ENCODE results near the gene LGALS9B. TPM values are rescaled to one million over a fixed set of nuclear protein-coding genes. Genes with fewer than 3 reads are reported as not detected.
"Not testable (repeated sequence)": the region's sequence is repeated elsewhere in the genome, so short reads cannot be mapped to it uniquely, and the experiment has no call there.

LGALS9B gene
- total RNA-seq (2014; rRNA removed; shearing (Covaris generic); ENCODE audit: low replicate concordance): not detected in 2 replicates

DNA sequence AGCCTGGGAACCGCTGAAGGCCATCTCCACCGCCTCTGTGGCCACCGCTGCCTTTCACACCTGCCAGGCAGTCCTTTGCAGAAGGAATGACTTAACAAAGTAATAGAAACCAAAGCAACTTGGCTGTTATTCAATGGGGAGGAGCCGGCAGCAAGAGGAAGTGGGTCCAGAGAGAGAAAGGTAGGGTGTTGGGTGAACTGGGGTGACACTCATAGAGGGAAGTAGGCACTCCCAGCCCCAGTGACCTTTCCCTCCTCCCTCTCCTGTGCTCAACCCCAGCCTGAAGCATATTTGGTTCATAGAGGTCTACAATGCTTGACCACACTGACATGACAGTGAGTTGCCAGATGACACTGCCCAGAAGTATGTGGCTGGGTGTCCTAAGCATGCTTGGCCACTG, at the start of gene LGALS9B:
Gene LGALS9B (minus strand): TSS at position 93 of the 400 bp plus-strand sequence. CDS start 69 bp downstream, at position 24.
- not testable (repeated sequence) for DNase-seq, H3K27me3 ChIP-seq, H3K4me3 ChIP-seq, H3K36me3 ChIP-seq, H3K9me3 ChIP-seq

DNA sequence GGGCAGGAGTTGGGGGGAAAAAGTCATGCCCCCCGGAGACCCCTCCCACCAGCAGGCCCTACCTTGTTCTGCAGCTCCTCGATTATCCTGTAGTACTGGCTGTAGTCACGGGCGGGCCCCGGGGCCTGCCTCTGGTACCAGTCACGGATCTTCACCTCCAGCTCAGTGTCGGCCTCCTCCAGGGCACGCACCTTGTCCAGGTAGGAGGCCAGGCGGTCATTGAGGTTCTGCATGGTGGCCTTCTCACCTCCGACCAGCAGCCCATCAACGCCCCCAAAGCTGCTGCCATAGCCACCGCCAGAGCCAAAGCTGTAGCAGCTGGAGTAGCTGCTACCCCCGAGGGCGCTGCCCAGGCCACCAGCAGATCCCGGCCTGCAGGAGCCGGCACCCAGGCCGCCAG, 49.6 kb upstream of the LGALS9B start:
- not testable (repeated sequence) for H3K27me3 ChIP-seq, H3K36me3 ChIP-seq, H3K9me3 ChIP-seq, H3K4me3 ChIP-seq, DNase-seq

DNA sequence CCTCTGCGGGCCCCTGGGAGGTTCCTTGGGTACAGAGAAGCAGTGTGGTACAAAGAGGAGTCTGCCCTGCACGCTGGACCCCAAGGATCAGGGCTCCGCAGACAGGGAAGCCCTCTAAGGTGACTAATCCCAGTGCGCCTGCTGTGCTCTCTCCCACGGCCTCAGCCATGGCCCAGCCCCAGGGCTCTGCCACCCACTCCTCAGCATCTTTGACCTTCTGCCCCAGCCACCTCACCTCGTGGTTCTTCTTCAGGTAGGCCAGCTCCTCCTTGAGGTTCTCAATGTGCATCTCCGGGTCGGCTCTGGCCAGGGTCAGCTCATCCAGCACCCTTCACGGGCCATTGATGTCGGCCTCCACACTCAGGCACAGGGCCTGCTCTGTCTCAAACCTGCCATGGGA, 47.8 kb upstream of the LGALS9B start:
- H3K27me3 ChIP-seq, H3K9me3 ChIP-seq, H3K4me3 ChIP-seq, DNase-seq, H3K36me3 ChIP-seq: not testable (repeated sequence)

DNA sequence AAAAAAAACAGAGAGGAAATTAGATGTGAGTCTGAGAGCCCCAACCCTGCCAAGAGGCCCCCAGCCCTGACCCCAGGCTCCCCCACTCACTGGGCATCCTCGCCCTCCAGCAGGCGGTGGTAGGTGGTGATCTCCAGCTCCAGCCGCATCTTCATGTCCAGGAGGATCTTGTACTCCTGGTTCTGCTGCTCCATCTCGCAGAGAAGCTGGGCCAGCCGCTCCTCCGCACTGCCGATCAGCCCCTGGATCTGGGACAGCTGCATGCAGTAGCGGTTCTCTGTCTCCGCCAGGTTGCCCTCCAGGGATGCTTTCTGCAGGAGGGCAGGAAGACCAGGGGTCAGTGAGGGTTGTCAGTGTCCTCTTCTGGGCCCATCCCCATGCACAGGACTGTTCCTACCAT, 46.2 kb upstream of the LGALS9B start:
- not testable (repeated sequence) for H3K36me3 ChIP-seq, H3K9me3 ChIP-seq, H3K27me3 ChIP-seq, DNase-seq, H3K4me3 ChIP-seq

DNA sequence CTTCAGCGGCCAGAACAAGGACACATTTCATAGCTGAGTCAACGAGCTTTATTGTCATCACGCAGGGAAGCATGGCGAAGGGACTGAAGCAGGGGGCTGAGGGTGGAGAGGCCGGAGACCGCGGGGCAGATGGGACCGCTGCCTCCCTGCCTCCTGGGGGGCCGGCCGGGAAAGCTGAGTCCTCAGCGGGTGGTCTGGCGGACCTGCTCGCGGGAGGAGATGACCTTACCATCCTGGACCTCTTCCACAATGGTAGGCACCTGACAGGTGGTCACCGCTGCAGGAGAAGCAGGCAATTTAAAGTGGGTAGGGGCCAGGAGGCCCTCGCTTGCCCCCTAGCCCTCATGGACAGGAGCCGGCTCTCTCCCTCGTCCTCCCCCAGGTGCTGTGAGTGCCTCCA, 45.0 kb upstream of the LGALS9B start:
- not testable (repeated sequence) for H3K36me3 ChIP-seq, H3K4me3 ChIP-seq, DNase-seq, H3K9me3 ChIP-seq, H3K27me3 ChIP-seq

DNA sequence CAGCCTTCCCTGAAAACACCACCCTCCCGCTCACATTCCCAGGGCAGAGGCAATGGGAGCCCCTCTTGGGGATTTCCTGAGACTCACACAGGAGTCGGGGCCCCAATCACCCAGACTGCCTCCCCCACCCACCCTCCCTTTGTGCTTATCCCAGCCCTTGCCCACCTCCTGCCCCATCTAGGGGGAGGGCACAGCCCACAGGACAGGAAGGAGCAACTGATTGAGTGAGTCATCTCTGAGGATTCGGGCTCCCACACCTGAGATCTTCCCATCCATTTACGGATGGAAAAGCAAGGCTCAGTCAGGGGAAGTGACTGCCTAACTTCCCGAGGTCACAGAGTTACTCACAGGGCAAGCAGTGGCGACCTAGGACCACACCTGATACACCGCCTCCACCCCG, 44.4 kb upstream of the LGALS9B start:
- not testable (repeated sequence) for DNase-seq, H3K9me3 ChIP-seq, H3K36me3 ChIP-seq, H3K27me3 ChIP-seq, H3K4me3 ChIP-seq

DNA sequence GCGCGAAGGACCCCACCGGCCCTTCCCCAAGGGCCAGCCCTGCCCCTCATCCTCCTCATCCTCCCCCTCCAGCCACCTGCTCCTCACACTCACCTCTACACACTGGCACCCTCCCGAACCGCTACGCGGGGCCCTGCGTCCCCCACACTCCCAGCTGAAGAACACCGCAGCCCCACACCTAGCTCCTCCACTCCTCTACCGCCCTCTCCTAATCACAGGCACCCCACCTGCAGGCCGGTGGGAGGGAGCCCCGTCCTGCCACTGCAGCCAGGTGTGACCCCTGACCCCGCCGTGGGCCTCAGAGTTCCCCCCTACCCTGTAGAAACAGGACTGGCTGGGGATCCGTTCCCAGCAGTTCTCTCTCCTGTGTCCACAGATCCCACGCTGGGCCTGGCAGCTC, 38.0 kb upstream of the LGALS9B start:
- not testable (repeated sequence) for DNase-seq, H3K9me3 ChIP-seq, H3K36me3 ChIP-seq, H3K27me3 ChIP-seq, H3K4me3 ChIP-seq

DNA sequence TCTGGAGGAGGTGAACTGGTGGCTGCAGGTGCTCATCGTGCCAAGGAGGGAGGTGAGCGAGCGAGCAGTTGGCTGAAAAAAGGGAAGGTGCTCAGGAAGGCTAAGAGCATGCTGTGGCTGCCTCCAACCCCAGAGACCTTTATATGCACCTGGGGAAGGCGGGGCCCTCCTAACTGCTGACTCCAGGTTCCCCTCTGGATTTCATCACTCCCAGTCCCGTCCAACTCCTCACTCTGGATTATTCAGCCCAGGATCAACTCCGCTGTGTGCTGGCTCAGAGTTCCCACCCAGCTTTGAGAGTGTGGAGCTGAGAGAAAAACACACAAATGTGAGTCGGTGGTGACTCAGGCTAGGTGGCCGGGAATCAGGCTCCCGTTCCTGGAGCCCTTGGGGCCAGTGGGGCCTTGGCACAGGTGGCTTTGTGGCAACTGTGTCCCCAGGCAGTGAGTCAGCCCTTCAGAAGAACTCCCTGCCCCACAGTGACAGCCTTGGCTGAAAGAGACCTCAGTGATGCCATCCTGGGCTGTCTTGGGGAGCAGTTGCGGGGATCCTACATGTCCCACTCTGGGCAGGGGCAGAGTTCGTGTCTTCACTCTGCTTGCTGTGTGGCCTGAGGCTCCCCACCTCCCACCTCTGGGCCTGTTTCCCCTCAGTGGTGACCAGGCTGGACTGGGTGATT, 37.2 kb upstream of the LGALS9B start:
- not testable (repeated sequence) for H3K9me3 ChIP-seq, H3K36me3 ChIP-seq

DNA sequence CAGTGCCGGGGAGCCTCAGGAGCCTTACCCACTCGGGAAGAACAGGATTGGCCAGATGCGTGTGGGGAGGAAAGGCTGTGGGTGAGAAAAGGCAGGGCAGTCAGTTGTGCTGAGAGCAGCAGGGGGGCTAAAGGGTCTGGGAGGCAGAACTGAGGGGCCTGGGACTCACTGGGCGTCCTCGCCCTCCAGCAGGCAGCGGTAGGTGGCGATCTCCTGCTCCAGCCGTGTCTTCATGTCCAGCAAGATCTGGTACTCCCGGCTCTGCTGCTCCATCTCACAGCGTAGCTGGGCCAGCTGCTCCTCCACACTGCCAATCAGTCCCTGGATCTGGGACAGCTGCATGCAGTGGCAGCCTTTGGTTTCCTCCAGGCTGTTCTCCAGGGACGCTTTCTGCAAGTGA, 34.6 kb upstream of the LGALS9B start:
- not testable (repeated sequence) for H3K27me3 ChIP-seq, H3K4me3 ChIP-seq, DNase-seq, H3K36me3 ChIP-seq, H3K9me3 ChIP-seq

More for the DNA sequence above, 37.2 kb upstream of the LGALS9B start:
- H3K4me3 ChIP-seq, H3K27me3 ChIP-seq, DNase-seq: not testable (repeated sequence)

DNA sequence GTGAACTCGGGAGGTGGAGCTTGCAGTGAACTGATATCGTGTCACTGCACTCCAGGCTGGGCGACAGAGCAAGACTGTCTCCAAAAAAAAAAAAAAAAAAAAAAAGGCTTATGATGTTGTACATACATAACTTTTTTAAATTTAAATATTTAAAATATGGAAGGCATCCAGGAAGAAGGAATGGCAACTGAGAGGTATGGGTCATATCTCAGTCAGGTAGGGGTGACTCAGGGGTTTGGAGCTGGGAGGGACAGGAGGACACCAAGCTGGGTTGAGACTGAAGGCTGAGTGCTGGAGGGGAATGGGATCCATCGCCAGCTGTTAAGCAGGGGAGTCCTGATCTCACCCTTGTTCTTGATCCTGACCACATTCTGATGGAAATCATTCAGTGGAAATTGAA, 33.0 kb upstream of the LGALS9B start:
- H3K36me3 ChIP-seq, DNase-seq: not testable (repeated sequence)

DNA sequence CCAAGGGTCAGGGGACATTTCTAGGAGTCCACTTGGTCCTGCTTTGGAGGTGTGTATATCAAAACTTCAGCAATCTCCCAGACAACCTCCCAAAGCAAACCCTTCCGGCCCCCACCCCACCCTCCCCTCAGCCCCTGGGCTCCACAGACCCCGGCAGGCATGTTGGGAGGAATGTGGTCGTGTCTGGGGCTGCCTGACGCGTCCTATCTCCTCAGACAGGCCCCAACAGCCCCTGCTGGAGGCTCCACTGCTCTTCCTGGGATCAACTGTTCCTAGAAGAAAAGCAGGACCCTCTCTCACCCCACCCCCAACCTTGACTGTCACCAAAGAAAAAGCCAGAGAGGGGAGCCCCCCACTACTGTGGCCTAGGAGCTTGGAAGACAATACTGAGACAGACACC, 28.1 kb upstream of the LGALS9B start:
- H3K4me3 ChIP-seq, H3K9me3 ChIP-seq, H3K36me3 ChIP-seq, DNase-seq, H3K27me3 ChIP-seq: not testable (repeated sequence)

More for the DNA sequence above, 33.0 kb upstream of the LGALS9B start:
- not testable (repeated sequence) for H3K9me3 ChIP-seq, H3K27me3 ChIP-seq, H3K4me3 ChIP-seq

DNA sequence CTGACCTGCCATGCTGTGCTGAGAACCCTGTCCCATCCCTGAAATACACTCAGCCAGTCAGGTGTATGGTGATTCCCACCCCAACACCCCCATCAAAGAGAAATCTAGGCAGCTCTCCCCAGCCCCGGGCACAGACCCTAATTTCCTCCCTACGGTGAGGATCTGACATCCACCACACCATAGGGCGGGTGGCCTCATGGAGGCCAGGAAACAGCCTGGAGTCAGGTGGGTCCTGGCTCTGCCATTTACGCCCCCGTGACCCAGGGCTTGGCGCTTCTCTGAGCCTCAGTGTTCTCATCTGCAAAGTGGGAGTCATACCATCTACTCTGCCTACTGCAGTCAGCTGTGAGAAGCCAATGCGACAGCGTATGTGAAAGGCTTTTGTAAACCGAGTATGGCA, 27.4 kb upstream of the LGALS9B start:
- H3K9me3 ChIP-seq, H3K36me3 ChIP-seq, H3K27me3 ChIP-seq, DNase-seq, H3K4me3 ChIP-seq: not testable (repeated sequence)

DNA sequence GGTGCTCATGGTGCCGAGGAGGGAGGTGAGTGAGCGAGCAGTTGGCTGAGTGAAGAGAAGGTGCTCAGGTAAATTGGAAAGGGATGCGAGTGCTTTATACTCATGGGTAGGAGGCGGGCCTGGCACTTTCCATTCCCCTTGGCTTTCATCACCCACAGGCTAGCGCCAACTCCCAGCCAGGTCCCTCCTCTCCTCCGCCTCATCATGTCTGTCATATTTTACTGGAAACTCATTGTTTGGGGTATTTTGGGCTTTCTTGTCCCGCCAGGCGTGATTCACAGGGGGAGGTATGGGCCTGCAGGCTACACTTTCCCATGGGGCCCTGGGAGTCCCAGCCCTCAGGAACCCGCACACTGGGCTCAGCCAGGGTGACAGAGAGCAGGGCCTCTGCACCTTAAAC, 26.8 kb upstream of the LGALS9B start:
- H3K9me3 ChIP-seq, DNase-seq, H3K36me3 ChIP-seq, H3K4me3 ChIP-seq, H3K27me3 ChIP-seq: not testable (repeated sequence)

DNA sequence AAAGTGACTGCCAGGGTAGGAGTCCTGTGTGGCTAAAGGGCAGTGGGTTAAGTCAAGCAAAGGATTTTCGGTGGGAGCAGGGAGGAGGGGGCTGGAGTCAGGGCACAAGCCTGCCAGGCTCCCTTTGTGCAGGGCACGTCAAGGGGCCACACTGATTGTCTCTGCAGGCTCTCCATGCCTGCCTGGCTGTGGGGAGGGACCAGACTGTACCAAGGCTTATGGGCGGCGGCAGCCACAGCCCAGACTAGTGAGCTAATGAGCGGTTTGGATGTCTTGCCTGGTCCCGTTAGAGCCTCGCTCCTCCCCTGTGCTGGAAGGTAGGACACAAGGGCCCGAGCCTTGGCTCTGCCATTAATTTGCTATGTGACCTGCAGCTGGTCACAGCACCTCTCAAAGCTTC, 25.6 kb upstream of the LGALS9B start:
- DNase-seq, H3K36me3 ChIP-seq, H3K27me3 ChIP-seq, H3K9me3 ChIP-seq, H3K4me3 ChIP-seq: not testable (repeated sequence)

DNA sequence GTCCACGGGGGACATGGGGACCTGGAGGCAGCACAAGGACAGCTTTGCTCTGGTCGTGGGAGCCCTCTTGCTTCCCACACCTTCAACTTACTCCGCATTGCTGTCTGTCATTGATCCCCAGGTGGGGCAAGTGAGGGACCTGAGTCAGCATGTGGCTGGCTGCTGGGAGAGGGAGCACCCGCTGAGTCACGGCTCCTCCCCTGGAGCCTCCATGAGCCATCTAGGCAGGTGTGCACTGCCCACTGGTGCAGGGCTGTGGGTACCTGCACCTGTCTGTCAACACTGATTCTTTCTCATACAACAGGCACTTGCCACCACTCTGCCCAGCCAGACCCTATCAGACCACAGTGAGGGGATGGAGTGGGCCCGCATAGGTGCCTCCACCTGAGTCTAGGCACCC, 24.8 kb upstream of the LGALS9B start:
- DNase-seq, H3K4me3 ChIP-seq, H3K9me3 ChIP-seq, H3K27me3 ChIP-seq, H3K36me3 ChIP-seq: not testable (repeated sequence)

DNA sequence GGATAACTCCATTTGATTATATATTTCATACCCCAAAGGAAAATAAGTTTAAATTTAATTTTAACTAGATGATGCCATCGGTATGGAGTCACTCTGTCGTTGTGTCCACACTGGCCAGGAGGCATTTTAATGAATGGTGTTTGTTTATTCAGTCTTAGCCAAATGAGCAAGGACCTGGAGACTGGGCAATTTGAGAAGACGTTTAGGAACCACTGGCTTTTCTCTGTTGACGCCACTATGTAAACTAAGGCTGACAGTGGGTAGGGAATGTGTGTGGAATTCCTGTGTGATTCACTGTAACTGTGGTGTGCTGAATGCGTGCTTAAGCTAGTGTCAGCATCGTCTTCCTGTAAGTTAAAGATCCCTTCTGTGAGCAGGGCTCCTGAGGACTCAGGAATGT, 17.6 kb upstream of the LGALS9B start:
- peak; percentile 37 for DNase-seq
- H3K27me3 ChIP-seq, H3K9me3 ChIP-seq, H3K36me3 ChIP-seq, H3K4me3 ChIP-seq: not testable (repeated sequence)

DNA sequence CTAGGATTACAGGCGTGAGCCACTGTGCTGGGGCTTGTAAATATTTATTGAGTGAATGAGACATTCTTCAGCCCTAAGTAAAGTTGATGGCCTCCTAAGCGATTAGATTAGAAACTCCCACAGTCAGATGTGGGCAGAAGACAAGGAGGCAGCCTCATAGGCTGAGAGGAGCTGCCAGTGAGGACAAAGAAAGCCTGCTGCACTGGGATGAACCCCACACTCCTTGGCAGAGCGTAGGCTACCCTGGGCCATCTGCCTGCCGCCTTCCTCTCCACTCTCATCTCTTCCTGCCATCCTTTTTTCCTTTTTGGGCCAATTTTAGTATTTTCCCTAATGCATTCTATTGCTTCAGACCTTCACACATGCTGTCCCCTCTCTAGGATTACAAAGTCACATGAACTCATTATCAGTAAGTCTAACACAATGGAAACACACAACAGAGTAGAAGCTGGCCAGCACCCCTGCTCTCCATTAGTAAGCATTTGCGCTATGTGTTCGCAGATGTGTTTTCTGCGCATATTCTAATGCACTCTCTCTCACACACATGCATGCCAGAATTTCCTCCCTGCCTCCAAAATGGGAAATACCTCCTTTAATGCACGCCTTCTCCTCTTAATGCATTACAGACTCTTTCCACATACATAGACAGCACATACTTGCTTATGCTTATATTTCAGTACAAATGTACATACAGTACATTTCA, 12.7 kb upstream of the LGALS9B start:
- not testable (repeated sequence) for H3K27me3 ChIP-seq, DNase-seq, H3K4me3 ChIP-seq, H3K36me3 ChIP-seq, H3K9me3 ChIP-seq

DNA sequence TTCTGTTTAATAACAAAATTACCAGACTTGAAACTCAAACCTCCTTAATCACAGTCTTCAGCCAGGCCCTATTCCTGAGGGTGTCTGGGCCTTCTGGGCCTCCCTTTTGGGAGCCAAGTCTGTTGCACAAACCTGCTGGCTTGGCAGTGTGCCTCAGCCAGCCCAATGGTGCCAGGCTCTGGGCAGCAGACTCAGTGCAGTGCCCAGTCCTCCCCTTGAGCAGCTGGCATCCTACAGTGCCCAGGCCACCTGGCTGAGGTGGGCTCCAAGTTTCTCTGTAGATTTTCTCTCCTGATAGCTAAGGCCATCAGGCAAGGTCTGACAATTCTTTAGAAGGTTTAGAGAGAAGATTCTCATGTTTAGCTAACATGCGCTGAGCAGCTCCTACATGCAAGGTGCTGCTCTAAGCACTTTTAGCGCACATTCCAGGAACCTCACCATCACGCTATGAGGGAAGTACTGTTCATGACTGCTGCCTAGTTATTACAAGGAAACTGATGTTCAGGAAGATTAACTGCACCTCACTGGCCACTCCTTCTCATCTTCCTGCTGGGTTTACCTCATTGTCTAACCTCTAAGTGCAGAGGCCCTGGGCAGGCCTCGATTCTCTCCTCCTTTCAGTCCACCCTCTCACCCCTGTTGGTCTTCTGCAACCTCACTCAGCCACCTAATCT, 10.2 kb upstream of the LGALS9B start:
- H3K27me3 ChIP-seq, H3K36me3 ChIP-seq, H3K4me3 ChIP-seq, H3K9me3 ChIP-seq, DNase-seq: not testable (repeated sequence)

All from MG63 (cell line).